K562 (cell line): ENCODE measurements around the gene CNRIP1. TPM values are rescaled to one million over a fixed set of nuclear protein-coding genes. Genes with fewer than 3 reads are reported as not detected.

Experiments
- ARID1B ChIP-seq: fragments of 450-650 bp; IDR thresholded peaks from 2 replicates; pipeline ENCODE4 v1.6.1; 2016; ENCODE audit warnings: antibody characterized with exemption, mild to moderate bottlenecking, inconsistent platforms
- SMAD4 ChIP-seq: fragments of 250-450 bp; sonication (Bioruptor Pico); conservative IDR thresholded peaks from 2 replicates; pipeline ENCODE4 v1.8.0; 2021; ENCODE audit warnings: inconsistent platforms, mild to moderate bottlenecking, moderate library complexity
- TAF7 ChIP-seq: fragments of 450-650 bp; IDR thresholded peaks from 2 replicates; pipeline ENCODE4 v1.6.1; 2016; ENCODE audit warnings: missing genetic modification characterization, missing compliant biosample characterization
- ZNF766 ChIP-seq: fragments of 200-800 bp; sonication (Bioruptor generic); conservative IDR thresholded peaks from 2 replicates; pipeline ENCODE4 v1.6.1; 2016; ENCODE audit warnings: missing genetic modification characterization, missing compliant biosample characterization
- polyA plus RNA-seq, 8 experiments: library from polyadenylated mRNA; depleted of rRNA in 4 of 8; stranded (reverse) in 5 of 8; unstranded in 3 of 8; fragments of >200 nt; fragmentation: Nextera tagmentation in 2 of 8; fragmentation: Illumina TruSeq in 1 of 8; extraction: Ambion mirVana in 2 of 8; extraction: Trizol in 1 of 8; gene quantifications; 2 replicates each; pipeline versions ENCODE4 v1.2.1 to v1.2.3, GENCODE V29; 2011 to 2014; ENCODE audit warnings: inconsistent platforms in 1 of 8, missing spikeins in 1 of 8
- total RNA-seq, 7 experiments: library from RNA; depleted of rRNA in 6 of 7; stranded (reverse); fragments of >200 nt in 6 of 7; fragmentation: Illumina TruSeq in 2 of 7; extraction: Trizol in 2 of 7; gene quantifications; 2 replicates each; pipeline versions ENCODE4 v1.2.1 to v1.2.3, GENCODE V29; 2011 to 2021; ENCODE audit warnings: low replicate concordance in 1 of 7
- TF ChIP-seq, protein P1 (sequence below): fragments of 450-650 bp; IDR thresholded peaks from 2 replicates; pipeline ENCODE4 v1.7.1; 2018; ENCODE audit warnings: mild to moderate bottlenecking, low read depth; ENCODE audit not compliant: partially characterized antibody
- TF ChIP-seq, protein P2 (sequence below): IDR thresholded peaks from 3 replicates; pipeline ENCODE4 v1.6.1; 2011; ENCODE audit warnings: borderline replicate concordance, mild to moderate bottlenecking; ENCODE audit not compliant: insufficient read length, insufficient read depth
- TF ChIP-seq, protein P3 (sequence below): fragments of 250-450 bp; sonication (Bioruptor Pico); IDR thresholded peaks from 2 replicates; pipeline ENCODE4 v1.8.0; 2022; ENCODE audit warnings: inconsistent platforms, mild to moderate bottlenecking, moderate library complexity, borderline replicate concordance
- TF ChIP-seq, protein P4 (sequence below): sonication (generic); formaldehyde crosslinking; IDR thresholded peaks from 2 replicates; pipeline ENCODE4 v1.9.0; 2022; ENCODE audit warnings: mild to moderate bottlenecking, missing genetic modification reagents
- TF ChIP-seq, protein P5 (sequence below): fragments of 250-450 bp; sonication (Bioruptor Pico); IDR thresholded peaks from 2 replicates; pipeline ENCODE4 v1.8.0; 2021; ENCODE audit warnings: moderate library complexity, mild to moderate bottlenecking, inconsistent platforms

CNRIP1 gene
- total and polyA plus RNA-seq, 9 of the 15 experiments (the other 6 are each of a cell fraction or from before 2014, with no cell fraction given): 0.59 to 2.1 (median 1.5) TPM

DNA sequence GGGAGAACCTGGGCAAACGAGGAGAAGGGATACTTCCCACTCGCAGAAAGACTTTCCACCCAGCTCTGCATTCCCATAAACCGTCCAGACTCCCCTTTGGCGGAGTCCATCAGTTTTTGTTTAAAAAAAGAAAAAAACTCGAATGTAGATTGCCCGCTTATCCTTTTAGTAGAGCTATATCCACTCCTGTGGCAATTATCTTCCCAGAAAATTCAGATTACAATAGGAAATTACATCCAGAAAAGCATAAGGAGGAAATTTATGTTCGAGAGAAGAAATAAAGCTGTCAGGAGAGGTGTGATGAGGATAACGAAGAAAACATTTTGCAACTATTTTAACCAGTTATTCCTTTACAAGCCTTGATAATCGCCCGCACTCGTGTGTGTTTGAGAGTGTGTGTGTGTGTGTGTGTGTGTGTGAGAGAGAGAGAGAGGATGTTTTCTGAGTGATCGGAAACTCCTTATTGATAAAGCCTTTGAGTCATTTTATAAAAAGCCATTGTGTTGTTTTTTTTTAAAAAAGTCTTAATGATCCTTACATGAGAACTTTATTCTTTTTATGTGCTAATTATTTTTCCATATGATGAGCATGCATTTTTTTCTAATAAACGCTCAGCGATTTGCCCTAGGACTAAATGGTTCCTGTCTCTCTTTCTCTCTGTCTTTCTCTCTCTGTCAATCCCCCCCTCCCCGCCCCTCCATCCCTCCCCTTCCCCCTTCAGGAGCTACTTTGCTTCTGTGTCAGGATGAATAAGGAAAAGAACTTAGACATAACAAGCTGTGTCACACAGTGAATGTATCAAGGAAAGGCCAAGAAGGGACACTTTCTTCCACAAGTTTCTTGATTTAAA is 66.3 kb downstream of the CNRIP1 start (continued):
- TF ChIP-seq, protein P1, sequence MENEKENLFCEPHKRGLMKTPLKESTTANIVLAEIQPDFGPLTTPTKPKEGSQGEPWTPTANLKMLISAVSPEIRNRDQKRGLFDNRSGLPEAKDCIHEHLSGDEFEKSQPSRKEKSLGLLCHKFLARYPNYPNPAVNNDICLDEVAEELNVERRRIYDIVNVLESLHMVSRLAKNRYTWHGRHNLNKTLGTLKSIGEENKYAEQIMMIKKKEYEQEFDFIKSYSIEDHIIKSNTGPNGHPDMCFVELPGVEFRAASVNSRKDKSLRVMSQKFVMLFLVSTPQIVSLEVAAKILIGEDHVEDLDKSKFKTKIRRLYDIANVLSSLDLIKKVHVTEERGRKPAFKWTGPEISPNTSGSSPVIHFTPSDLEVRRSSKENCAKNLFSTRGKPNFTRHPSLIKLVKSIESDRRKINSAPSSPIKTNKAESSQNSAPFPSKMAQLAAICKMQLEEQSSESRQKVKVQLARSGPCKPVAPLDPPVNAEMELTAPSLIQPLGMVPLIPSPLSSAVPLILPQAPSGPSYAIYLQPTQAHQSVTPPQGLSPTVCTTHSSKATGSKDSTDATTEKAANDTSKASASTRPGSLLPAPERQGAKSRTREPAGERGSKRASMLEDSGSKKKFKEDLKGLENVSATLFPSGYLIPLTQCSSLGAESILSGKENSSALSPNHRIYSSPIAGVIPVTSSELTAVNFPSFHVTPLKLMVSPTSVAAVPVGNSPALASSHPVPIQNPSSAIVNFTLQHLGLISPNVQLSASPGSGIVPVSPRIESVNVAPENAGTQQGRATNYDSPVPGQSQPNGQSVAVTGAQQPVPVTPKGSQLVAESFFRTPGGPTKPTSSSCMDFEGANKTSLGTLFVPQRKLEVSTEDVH: no peak
- TF ChIP-seq, protein P2, sequence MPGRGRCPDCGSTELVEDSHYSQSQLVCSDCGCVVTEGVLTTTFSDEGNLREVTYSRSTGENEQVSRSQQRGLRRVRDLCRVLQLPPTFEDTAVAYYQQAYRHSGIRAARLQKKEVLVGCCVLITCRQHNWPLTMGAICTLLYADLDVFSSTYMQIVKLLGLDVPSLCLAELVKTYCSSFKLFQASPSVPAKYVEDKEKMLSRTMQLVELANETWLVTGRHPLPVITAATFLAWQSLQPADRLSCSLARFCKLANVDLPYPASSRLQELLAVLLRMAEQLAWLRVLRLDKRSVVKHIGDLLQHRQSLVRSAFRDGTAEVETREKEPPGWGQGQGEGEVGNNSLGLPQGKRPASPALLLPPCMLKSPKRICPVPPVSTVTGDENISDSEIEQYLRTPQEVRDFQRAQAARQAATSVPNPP: no peak
- TF ChIP-seq, protein P3, sequence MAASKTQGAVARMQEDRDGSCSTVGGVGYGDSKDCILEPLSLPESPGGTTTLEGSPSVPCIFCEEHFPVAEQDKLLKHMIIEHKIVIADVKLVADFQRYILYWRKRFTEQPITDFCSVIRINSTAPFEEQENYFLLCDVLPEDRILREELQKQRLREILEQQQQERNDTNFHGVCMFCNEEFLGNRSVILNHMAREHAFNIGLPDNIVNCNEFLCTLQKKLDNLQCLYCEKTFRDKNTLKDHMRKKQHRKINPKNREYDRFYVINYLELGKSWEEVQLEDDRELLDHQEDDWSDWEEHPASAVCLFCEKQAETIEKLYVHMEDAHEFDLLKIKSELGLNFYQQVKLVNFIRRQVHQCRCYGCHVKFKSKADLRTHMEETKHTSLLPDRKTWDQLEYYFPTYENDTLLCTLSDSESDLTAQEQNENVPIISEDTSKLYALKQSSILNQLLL (CRISPR knock-in tag): no peak
- TF ChIP-seq ZNF766: no peak
- TF ChIP-seq ARID1B: 0 out of 2 replicates have a peak, but pooled peaks have one; percentile 31
- TF ChIP-seq, protein P4, sequence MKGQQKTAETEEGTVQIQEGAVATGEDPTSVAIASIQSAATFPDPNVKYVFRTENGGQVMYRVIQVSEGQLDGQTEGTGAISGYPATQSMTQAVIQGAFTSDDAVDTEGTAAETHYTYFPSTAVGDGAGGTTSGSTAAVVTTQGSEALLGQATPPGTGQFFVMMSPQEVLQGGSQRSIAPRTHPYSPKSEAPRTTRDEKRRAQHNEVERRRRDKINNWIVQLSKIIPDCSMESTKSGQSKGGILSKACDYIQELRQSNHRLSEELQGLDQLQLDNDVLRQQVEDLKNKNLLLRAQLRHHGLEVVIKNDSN: no peak
- TF ChIP-seq SMAD4 (CRISPR knock-in tag): no peak
- TF ChIP-seq, protein P5, sequence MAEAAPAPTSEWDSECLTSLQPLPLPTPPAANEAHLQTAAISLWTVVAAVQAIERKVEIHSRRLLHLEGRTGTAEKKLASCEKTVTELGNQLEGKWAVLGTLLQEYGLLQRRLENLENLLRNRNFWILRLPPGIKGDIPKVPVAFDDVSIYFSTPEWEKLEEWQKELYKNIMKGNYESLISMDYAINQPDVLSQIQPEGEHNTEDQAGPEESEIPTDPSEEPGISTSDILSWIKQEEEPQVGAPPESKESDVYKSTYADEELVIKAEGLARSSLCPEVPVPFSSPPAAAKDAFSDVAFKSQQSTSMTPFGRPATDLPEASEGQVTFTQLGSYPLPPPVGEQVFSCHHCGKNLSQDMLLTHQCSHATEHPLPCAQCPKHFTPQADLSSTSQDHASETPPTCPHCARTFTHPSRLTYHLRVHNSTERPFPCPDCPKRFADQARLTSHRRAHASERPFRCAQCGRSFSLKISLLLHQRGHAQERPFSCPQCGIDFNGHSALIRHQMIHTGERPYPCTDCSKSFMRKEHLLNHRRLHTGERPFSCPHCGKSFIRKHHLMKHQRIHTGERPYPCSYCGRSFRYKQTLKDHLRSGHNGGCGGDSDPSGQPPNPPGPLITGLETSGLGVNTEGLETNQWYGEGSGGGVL (CRISPR knock-in tag): no peak
- no peak for TF ChIP-seq TAF7 (tag)
